Mucosa of descending colon (tissue), 3 donors: ENCODE results near the gene SEMA3B. TPM values are rescaled to one million over a fixed set of nuclear protein-coding genes. Genes with fewer than 3 reads are reported as not detected.

ENCODE experiments used
- ATAC-seq: fragments of 200-7000 bp; cut with Tn5 transposase; one replicate; pipeline ENCODE4 v1.9.1; 2020; ENCODE audit warnings: mild to moderate bottlenecking, moderate library complexity
- DNase-seq, 3 donors: peaks; one replicate each; pipeline ENCODE4 v3.0.0-alpha.2; 2020
- H3K36me3 ChIP-seq: fragments of 200-600 bp; one replicate; pipeline ENCODE4 v1.8.0; 2021; ENCODE audit warnings: low read depth, mild to moderate bottlenecking
- H3K4me1 ChIP-seq: fragments of 200-600 bp; one replicate; pipeline ENCODE4 v1.8.0; 2021; ENCODE audit warnings: low read depth, mild to moderate bottlenecking
- H3K4me3 ChIP-seq: fragments of 200-600 bp; one replicate; pipeline ENCODE4 v1.8.0; 2021; ENCODE audit warnings: mild to moderate bottlenecking
- H3K9me3 ChIP-seq: fragments of 200-600 bp; one replicate; pipeline ENCODE4 v1.8.0; 2021; ENCODE audit warnings: mild to moderate bottlenecking
- intact Hi-C, 2 donors: fragments of 100-400 bp; cut with DNase I in 1 of 2; cut with micrococcal nuclease in 1 of 2; formaldehyde crosslinking; loops; one replicate each; pipeline versions ENCODE4 v1.11.0 to v1.11.1; 2022; cut with DNase I, micrococcal nuclease
- microRNA-seq: library from miRNA; unstranded; fragments of <30 nt; microRNA quantifications from one replicate; pipeline ENCODE4, GENCODE V29; 2019
- total RNA-seq, 3 donors: library from RNA; stranded (reverse); fragmentation: NEBNext Ultra II Directional in 2 of 3; extraction: Animal tissue kit (Norgen Biotek cat#: 25700) in 2 of 3; gene quantifications; one replicate each; pipeline versions ENCODE4 v1.2.1 to v1.2.4, GENCODE V29; 2021 to 2023
- TF ChIP-seq, protein P1 (sequence below): fragments of 200-600 bp; IDR thresholded peaks from one replicate; pipeline ENCODE4 v1.8.0; 2022; ENCODE audit warnings: antibody characterized with exemption, mild to moderate bottlenecking
- donor health status: DM: no; HTN: no; CAD: no; lungs with moderate emphysema.
- donor health status: DM: no; HTN: no; CAD: no.
- donor health status: DM: no; HTN: yes; CAD: no.

Gene SEMA3B
- total RNA-seq, 3 donors from 2014 or later = 42.0 to 129 (median 59.2) TPM

DNA sequence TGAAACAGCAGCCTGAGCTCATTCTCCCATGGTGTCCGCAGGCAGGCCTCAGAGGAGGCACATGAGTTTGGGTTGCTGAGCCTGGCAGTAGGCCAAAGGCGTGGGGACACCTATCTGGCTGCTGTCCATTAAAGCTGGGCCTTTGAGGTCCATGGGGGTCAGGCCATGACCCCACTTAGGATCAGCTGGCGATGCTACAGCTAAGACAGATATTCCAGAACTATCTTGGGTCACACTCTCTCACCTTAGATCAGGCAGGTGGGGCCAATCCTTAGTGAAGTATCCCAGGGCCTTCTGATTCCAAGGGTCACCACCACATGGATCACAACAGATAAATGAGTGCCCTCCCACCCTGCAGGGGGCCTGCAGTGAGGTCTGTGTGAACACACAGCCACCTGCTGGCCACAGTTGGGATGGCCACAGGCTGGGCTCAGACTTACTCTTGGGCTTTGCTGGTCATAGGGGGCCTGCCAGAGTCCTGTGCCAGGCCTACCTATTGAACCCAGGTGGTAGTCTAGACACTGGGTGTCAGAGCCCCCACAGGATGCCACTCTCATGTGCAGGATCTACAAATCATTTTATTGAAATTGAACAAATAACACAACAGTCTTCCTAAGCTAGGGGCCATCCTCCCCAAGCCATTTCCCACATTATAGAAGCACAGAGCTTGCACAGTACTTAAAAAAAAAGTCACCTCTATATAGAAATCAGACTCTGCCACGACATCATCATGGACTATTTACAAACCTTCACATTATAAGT, 55.6 kb downstream of the SEMA3B start:
- H3K4me3 ChIP-seq = no peak overlapping the region
- DNase-seq = peak; percentile 72 to 87 (median 78)
- no peaks in the 10 kb centered on the region for H3K36me3 ChIP-seq
- no peaks in the 10 kb centered on the region for H3K9me3 ChIP-seq
- intact Hi-C loops = no loop called here
- TF ChIP-seq, protein P1, sequence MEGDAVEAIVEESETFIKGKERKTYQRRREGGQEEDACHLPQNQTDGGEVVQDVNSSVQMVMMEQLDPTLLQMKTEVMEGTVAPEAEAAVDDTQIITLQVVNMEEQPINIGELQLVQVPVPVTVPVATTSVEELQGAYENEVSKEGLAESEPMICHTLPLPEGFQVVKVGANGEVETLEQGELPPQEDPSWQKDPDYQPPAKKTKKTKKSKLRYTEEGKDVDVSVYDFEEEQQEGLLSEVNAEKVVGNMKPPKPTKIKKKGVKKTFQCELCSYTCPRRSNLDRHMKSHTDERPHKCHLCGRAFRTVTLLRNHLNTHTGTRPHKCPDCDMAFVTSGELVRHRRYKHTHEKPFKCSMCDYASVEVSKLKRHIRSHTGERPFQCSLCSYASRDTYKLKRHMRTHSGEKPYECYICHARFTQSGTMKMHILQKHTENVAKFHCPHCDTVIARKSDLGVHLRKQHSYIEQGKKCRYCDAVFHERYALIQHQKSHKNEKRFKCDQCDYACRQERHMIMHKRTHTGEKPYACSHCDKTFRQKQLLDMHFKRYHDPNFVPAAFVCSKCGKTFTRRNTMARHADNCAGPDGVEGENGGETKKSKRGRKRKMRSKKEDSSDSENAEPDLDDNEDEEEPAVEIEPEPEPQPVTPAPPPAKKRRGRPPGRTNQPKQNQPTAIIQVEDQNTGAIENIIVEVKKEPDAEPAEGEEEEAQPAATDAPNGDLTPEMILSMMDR = peak; percentile 43
- no peak for ATAC-seq
- H3K4me1 ChIP-seq = peaks cover 32% of the 10 kb centered on the region

DNA sequence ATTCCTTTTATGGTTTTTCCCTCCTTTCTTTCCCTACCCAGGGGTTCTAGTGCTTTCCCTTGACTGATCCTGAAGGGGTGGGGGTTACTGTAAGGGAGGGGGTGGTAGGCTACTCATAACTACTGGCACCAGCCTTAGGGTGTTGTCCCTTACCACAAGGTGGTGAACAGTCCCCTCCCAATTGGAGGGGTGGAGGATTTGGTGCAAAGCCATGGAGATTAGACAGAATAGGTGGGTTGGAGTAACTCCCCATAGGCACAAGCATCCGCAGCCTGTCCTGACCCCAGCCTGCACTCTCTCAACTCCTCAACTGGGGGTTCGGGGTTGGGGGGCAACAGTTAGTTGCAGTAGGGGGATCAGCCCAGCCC, 56.1 kb downstream of the SEMA3B start:
- TF ChIP-seq, protein P1 = no peak
- ATAC-seq (no peak), DNase-seq (no peak)
- H3K9me3 ChIP-seq = no peaks in the 10 kb centered on the region
- H3K4me3 ChIP-seq = no peak overlapping the region
- H3K4me1 ChIP-seq = peaks cover 27% of the 10 kb centered on the region
- intact Hi-C loops = no loop called here
- H3K36me3 ChIP-seq = no peaks in the 10 kb centered on the region

DNA sequence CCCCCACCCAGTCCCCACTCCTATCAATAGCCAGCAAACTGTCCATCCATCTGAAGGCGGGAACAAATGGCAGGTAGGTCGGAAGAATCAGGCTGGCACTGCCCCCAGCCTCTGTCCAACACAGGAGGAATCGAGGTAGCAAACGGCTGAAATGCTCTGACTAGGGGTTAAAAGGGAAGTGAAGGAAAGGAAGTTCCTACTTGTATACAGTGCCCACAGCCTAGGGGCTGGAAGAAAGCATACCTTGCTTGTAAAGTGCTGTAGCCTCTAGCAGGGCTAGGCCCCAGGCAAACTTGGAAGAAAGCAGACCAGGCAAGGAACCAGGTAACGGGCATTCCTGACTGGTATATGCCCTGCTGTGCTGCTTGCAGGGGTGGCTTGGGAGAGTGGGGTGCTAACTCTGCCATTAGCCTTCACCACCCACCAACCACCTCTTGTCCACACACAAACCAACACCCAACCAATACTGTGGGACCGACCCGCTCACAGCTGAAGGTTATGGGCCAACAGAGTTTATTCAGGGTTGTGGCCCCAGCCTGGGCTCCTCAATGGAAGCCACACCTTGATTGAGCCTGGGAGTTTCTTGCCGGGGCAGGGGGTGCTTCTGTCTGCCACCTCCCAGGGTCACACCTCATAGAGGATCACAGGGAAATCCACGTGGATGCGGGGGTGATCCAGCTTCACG, 56.7 kb downstream of the SEMA3B start:
- H3K4me3 ChIP-seq = no peak overlapping the region
- intact Hi-C loops = no loop called here
- peaks cover 3% of the 10 kb centered on the region for H3K36me3 ChIP-seq
- peaks cover 23% of the 10 kb centered on the region for H3K4me1 ChIP-seq
- DNase-seq (no peak), ATAC-seq (no peak)
- no peaks in the 10 kb centered on the region for H3K9me3 ChIP-seq
- TF ChIP-seq, protein P1 = no peak

DNA sequence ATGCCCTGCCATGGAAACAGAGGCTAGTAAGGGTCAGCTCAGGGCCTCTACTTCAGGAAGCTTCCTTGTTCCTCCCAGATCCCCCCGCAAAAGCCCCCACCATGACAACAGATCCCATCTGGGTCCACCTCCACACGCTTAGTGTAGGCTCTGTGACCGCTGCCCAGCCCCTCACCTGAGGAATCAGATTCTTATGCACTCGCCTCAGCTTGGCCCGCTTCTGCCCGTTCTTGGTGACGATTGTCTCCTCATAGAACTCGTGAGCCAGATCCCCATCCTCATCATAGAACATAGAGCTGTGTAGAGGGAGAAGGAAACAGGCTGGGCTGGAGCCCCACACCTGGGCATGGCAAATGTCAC, 57.2 kb downstream of the SEMA3B start:
- H3K4me1 ChIP-seq = peaks cover 23% of the 10 kb centered on the region
- H3K9me3 ChIP-seq = no peaks in the 10 kb centered on the region
- TF ChIP-seq, protein P1 = no peak
- DNase-seq = no peak
- H3K36me3 ChIP-seq = peaks cover 8% of the 10 kb centered on the region
- intact Hi-C loops = no loop called here
- no peak overlapping the region for H3K4me3 ChIP-seq
- no peak for ATAC-seq

DNA sequence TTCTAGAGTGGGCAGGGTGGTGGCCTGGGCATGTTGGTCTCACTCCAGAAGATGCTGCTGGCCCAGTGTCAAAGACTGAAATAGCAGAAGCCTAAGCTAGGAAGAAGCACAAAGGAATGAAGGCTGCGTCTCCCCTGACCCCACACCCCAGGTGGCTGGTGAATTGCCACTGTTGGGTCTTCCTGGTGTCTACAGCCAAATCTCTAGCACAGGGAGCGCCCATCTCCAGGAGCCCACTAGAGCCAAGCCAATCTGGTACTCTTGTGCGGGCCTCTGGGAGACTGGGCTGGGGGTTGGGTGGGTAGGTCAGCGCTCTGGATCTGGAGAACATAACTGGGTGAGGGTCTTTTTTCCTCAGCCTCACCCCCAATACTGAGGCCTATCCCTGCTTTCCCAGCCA, 58.2 kb downstream of the SEMA3B start:
- Histone ChIP-seq H3K4me1 (peaks cover 18% of the 10 kb centered on the region), H3K4me3 (no peak overlapping the region), H3K36me3 (peaks cover 8% of the 10 kb centered on the region), H3K9me3 (no peaks in the 10 kb centered on the region)
- intact Hi-C loops = no loop called here
- DNase-seq (no peak), ATAC-seq (no peak)
- TF ChIP-seq, protein P1 = no peak

Small RNAs within 50 kb of the gene (microRNA-seq; reads per million reads assigned to microRNA genes)
- not detected for gene MIR5787

Other genes starting within 250 kb of the SEMA3B start
- 100 to 1,000 TPM; 128 to 183 (median 158) TPM for gene RBM5, start 180.2 kb upstream of the SEMA3B start, total RNA-seq
- 10 to 100 TPM; 10.7 to 15.3 (median 14.6) TPM for gene SEMA3F, start 113.8 kb upstream of the SEMA3B start, total RNA-seq
- gene GNAT1, start 77.5 kb upstream of the SEMA3B start, total RNA-seq = not detected
- gene SLC38A3, start 63.9 kb upstream of the SEMA3B start, total RNA-seq = under 1 TPM in 2 of 3 donors, not detected in 1; 0.29 to 0.32 TPM
- gene GNAI2, start 32.9 kb upstream of the SEMA3B start, total RNA-seq = 100 to 1,000 TPM in 1 of 3 donors, 10 to 100 TPM in 2; 47.0 to 190 (median 96.4) TPM
- gene LSMEM2, start 9.9 kb downstream of the SEMA3B start, total RNA-seq = under 1 TPM in 1 of 3 donors, not detected in 2; 0.32 TPM
- 10 to 100 TPM; 54.8 to 59.8 (median 57.0) TPM for gene IFRD2, start 23.3 kb downstream of the SEMA3B start, total RNA-seq
- 1 to 10 TPM; 1.4 to 2.9 (median 1.4) TPM for gene HYAL3, start 30.3 kb downstream of the SEMA3B start, total RNA-seq
- 10 to 100 TPM in 1 of 3 donors, 1 to 10 TPM in 2; 7.0 to 10.1 (median 8.4) TPM for gene NAA80, start 30.3 kb downstream of the SEMA3B start, total RNA-seq
- gene HYAL1, start 34.4 kb downstream of the SEMA3B start, total RNA-seq = 10 to 100 TPM in 1 of 3 donors, 1 to 10 TPM in 2; 5.3 to 10.0 (median 7.0) TPM
- 10 to 100 TPM; 18.6 to 32.5 (median 29.1) TPM for gene HYAL2, start 53.6 kb downstream of the SEMA3B start, total RNA-seq
- 10 to 100 TPM; 23.8 to 35.7 (median 25.8) TPM for gene TUSC2, start 59.1 kb downstream of the SEMA3B start, total RNA-seq
- 10 to 100 TPM; 10.9 to 25.7 (median 18.9) TPM for gene RASSF1, start 71.7 kb downstream of the SEMA3B start, total RNA-seq
- gene ZMYND10, start 76.6 kb downstream of the SEMA3B start, total RNA-seq = under 1 TPM; 0.20 to 0.60 (median 0.31) TPM
- gene NPRL2, start 81.6 kb downstream of the SEMA3B start, total RNA-seq = 10 to 100 TPM; 20.2 to 32.9 (median 25.0) TPM
- gene CYB561D2, start 81.7 kb downstream of the SEMA3B start, total RNA-seq = 10 to 100 TPM; 20.5 to 37.6 (median 36.7) TPM
- gene TMEM115, start 90.4 kb downstream of the SEMA3B start, total RNA-seq = 10 to 100 TPM; 41.4 to 51.6 (median 41.4) TPM
- 1 to 10 TPM; 1.5 to 4.9 (median 3.8) TPM for gene CACNA2D2, start 234.5 kb downstream of the SEMA3B start, total RNA-seq